ENCODE data around the gene GABRR3.

Gene GABRR3

DNA sequence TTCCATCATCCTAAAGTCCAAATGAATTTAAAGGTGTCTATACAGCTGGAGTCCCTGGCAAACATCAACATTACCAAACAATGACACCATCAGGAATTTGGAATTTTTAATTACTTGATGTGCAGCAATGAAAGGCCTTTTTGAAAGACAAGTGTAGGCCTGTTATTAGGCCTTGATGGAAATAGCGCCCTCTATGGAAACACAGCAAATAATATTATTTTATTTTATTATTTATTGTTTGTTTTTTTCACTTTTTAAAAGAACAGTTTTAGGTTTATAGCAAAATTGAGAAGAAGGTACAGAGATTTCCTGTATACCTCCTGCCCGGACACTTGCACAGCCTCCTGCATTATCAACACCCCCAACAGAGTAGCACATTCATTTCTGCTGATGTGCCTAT, 33.7 kb upstream of the GABRR3 start:
- H3K27ac ChIP-seq (replicated peaks) = no peak overlapping the region
- TF ChIP-seq GABPA (IDR thresholded peaks at IDR 0.05; ENCODE audit: low read depth) (no peak), SPI1 (IDR thresholded peaks at IDR 0.05; ENCODE audit: borderline replicate concordance, low read depth) (no peak), POLR2AphosphoS5 (IDR thresholded peaks at IDR 0.05; ENCODE audit: low read depth) (no peak), CTCF (IDR thresholded peaks at IDR 0.05; ENCODE audit: insufficient read depth, low read length) (no peak), REST (IDR thresholded peaks at IDR 0.05; ENCODE audit: insufficient replicate concordance, low read depth) (no peak)
- no peak for DNase-seq (ENCODE audit: low read depth in 1 of 2, low spot score in 1 of 2)
- H3K27me3 ChIP-seq (ENCODE audit: insufficient read depth, poor library complexity, severe bottlenecking) = no peaks in the 10 kb centered on the region
- H3K4me3 ChIP-seq (replicated peaks; ENCODE audit: insufficient read depth, low read length) = no peak overlapping the region

- no peaks in the 10 kb centered on the region for H3K27me3 ChIP-seq (ENCODE audit: insufficient read depth, poor library complexity, severe bottlenecking)
- H3K4me3 ChIP-seq (replicated peaks; ENCODE audit: insufficient read depth, low read length) = no peak overlapping the region
- peak; percentile 97 for TF ChIP-seq SPI1 (IDR thresholded peaks at IDR 0.05; ENCODE audit: borderline replicate concordance, low read depth)
- TF ChIP-seq POLR2AphosphoS5 (IDR thresholded peaks at IDR 0.05; ENCODE audit: low read depth) = peak; percentile 64; the same call in 1 of the 2 replicates
- no peak for TF ChIP-seq CTCF (IDR thresholded peaks at IDR 0.05; ENCODE audit: insufficient read depth, low read length)
- no peak for TF ChIP-seq GABPA (IDR thresholded peaks at IDR 0.05; ENCODE audit: low read depth)
- peak; percentile 56 for TF ChIP-seq REST (IDR thresholded peaks at IDR 0.05; ENCODE audit: insufficient replicate concordance, low read depth)
- peak overlapping the region; percentile 29 for H3K27ac ChIP-seq (replicated peaks)
- peak; percentile 61 to 76 for DNase-seq (ENCODE audit: low read depth in 1 of 2, low spot score in 1 of 2)
Measured at GRCh38 chr3:98058244-98058960, 23.3 kb upstream of the GABRR3 start.

DNA sequence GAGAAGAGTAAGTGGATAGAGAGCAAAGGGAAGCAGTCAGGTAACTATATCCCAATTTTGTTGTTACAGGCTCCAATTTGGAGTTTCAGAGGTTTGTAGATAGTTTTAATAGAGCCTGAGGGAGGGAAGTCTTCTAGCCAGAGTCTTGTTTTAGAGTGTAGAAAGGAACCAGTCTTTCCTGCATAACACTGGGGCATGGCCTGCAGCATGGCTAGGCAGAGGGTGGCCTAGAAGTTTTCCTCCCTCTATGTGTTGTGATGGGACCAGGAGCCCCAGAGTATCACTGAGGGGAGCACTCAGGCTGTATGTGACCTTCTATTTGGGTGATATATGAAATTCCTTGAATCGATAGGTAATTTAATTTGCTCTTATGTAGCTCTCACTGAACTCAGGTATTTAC, 22.5 kb upstream of the GABRR3 start:
- Histone ChIP-seq H3K4me3 (replicated peaks; ENCODE audit: insufficient read depth, low read length) (no peak overlapping the region), H3K27me3 (ENCODE audit: insufficient read depth, poor library complexity, severe bottlenecking) (no peaks in the 10 kb centered on the region), H3K27ac (replicated peaks) (no peak overlapping the region)
- DNase-seq (ENCODE audit: low read depth in 1 of 2, low spot score in 1 of 2) = no peak
- TF ChIP-seq SPI1 (IDR thresholded peaks at IDR 0.05; ENCODE audit: borderline replicate concordance, low read depth) = no peak
- no peak for TF ChIP-seq REST (IDR thresholded peaks at IDR 0.05; ENCODE audit: insufficient replicate concordance, low read depth)
- TF ChIP-seq GABPA (IDR thresholded peaks at IDR 0.05; ENCODE audit: low read depth) = no peak
- TF ChIP-seq CTCF (IDR thresholded peaks at IDR 0.05; ENCODE audit: insufficient read depth, low read length) = no peak
- TF ChIP-seq POLR2AphosphoS5 (IDR thresholded peaks at IDR 0.05; ENCODE audit: low read depth) = no peak

All from HL-60 (cell line).